Measurements from ENCODE around the gene TFIP11. TPM values are rescaled to one million over a fixed set of nuclear protein-coding genes. Genes with fewer than 3 reads are reported as not detected.

Gene TFIP11
- total RNA-seq, 4 donors from 2014 or later = 29.1 to 55.0 (median 35.7) TPM

GRCh38 chr22:26545827-26546226, 33.6 kb upstream of the TFIP11 start:
- no peak for TF ChIP-seq POLR2A (IDR thresholded peaks at IDR 0.05)
- TF ChIP-seq CTCF (IDR thresholded peaks at IDR 0.05) = no peak
- no peak for DNase-seq (ENCODE audit: low spot score in 2 of 2)
- H3K4me3 ChIP-seq (ENCODE audit: low read depth, poor library complexity, severe bottlenecking) = no peak overlapping the region
- intact Hi-C loops (cut with DNase I; ENCODE audit: low total_unique reads) = no loop called here
- 75 to 85% methylated on average over 5 of the region's 5 CpGs for WGBS, 2 donors

- intact Hi-C loops (cut with DNase I; ENCODE audit: low total_unique reads) = no loop called here
- H3K4me3 ChIP-seq (ENCODE audit: low read depth, poor library complexity, severe bottlenecking) = no peak overlapping the region
- TF ChIP-seq CTCF (IDR thresholded peaks at IDR 0.05) = no peak
- no peak for TF ChIP-seq POLR2A (IDR thresholded peaks at IDR 0.05)
- WGBS, 2 donors = 71 to 94% methylated on average over 2 of the region's 2 CpGs
- no peak for DNase-seq (ENCODE audit: low spot score in 2 of 2)
These were observed 33.1 kb upstream of the TFIP11 start for GRCh38 chr22:26545385-26545784.

- WGBS, 2 donors = 67 to 80% methylated on average over 1 of the region's 1 CpG
- DNase-seq (ENCODE audit: low spot score in 2 of 2) = no peak
- TF ChIP-seq POLR2A (IDR thresholded peaks at IDR 0.05) (no peak), CTCF (IDR thresholded peaks at IDR 0.05) (no peak)
- no peak overlapping the region for H3K4me3 ChIP-seq (ENCODE audit: low read depth, poor library complexity, severe bottlenecking)
- intact Hi-C loops (cut with DNase I; ENCODE audit: low total_unique reads) = no loop called here
These were observed 32.2 kb upstream of the TFIP11 start for GRCh38 chr22:26544489-26544888.

DNA sequence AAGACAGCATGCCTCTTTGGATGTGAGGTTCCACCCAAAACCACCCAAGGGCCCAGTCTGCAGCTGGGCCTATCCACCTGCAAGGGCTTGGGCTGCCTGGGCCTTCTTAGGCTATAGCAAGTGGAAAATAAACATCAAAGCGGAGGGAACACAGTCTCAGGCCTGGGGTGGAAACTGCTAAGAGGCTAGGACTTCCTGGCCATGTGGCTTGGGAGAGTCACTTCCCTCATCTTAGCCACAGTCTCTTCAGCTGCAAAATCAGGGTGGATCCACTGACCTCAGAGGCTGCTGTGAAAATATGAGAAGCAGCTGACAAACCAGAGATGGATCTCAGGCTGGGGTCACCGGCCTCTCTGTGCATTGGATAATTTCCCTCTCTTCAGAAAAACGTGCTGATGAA, 30.6 kb upstream of the TFIP11 start:
- TF ChIP-seq POLR2A (IDR thresholded peaks at IDR 0.05) (no peak), CTCF (IDR thresholded peaks at IDR 0.05) (no peak)
- 64 to 84% methylated on average over 3 of the region's 3 CpGs for WGBS, 2 donors
- intact Hi-C loops (cut with DNase I; ENCODE audit: low total_unique reads) = no loop called here
- no peak for DNase-seq (ENCODE audit: low spot score in 2 of 2)
- H3K4me3 ChIP-seq (ENCODE audit: low read depth, poor library complexity, severe bottlenecking) = no peak overlapping the region

DNA sequence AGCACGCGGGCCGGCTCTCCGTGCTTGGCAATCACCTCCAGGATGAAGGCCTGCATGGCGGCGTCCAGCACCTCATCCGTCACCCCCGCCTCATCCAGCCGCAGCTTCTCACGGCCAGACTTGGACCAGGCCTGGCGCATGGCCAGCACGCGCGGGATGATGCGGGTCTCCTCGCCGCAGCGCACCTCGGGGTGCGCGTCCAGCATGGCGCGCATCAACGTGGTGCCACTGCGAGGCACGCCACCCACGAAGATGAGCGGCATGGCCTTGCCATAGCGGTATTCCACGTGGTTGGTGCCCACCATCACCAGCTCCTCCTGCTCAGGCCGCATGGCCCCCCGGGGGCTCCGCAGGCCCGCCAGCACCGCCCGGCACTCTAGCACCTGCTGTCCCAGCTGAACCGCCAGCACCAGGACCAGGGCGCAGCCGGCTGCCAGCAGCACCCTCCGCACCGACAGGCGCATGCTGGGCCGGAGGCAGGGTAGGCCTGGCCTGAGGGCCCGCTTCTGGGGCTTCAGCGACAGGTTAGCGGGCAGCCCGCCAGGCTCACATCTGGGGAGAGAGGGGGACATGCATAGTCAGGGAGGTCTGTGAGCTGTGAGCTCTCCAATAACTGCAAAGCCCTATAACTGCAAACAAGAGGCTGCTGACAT, 29.0 kb upstream of the TFIP11 start:
- no peak for TF ChIP-seq CTCF (IDR thresholded peaks at IDR 0.05)
- no peak for TF ChIP-seq POLR2A (IDR thresholded peaks at IDR 0.05)
- DNase-seq (ENCODE audit: low spot score in 2 of 2) = no peak
- H3K4me3 ChIP-seq (ENCODE audit: low read depth, poor library complexity, severe bottlenecking) = no peak overlapping the region
- intact Hi-C loops (cut with DNase I; ENCODE audit: low total_unique reads) = no loop called here
- 94 to 95% methylated on average over 35 to 36 of the region's 47 CpGs for WGBS, 2 donors

GRCh38 chr22:26540119-26540518, 27.8 kb upstream of the TFIP11 start:
- H3K4me3 ChIP-seq (ENCODE audit: low read depth, poor library complexity, severe bottlenecking) = no peak overlapping the region
- TF ChIP-seq CTCF (IDR thresholded peaks at IDR 0.05) (no peak), POLR2A (IDR thresholded peaks at IDR 0.05) (no peak)
- 98 to 100% methylated on average over 2 of the region's 2 CpGs for WGBS, 2 donors
- no peak for DNase-seq (ENCODE audit: low spot score in 2 of 2)
- intact Hi-C loops (cut with DNase I; ENCODE audit: low total_unique reads) = no loop called here
